Activated effector memory CD4-positive, alpha-beta T cell treated with anti-CD3 and anti-CD28 coated beads, Interleukin-2, amount 50 U/mL, for 16 hours (primary cell): ENCODE results near the gene RNASE8.

Experiments used
- DNase-seq: peaks from one replicate; pipeline ENCODE4 v3.0.0-alpha.2; 2020

RNASE8 gene

GRCh38 chr14:21054123-21054767 is 3.4 kb upstream of the RNASE8 start:
- DNase-seq, result no peak

- DNase-seq, result no peak
These were observed 2.9 kb upstream of the RNASE8 start for GRCh38 chr14:21054768-21055145.

GRCh38 chr14:21055432-21056117 is 2.0 kb upstream of the RNASE8 start:
- no peak for DNase-seq

DNA sequence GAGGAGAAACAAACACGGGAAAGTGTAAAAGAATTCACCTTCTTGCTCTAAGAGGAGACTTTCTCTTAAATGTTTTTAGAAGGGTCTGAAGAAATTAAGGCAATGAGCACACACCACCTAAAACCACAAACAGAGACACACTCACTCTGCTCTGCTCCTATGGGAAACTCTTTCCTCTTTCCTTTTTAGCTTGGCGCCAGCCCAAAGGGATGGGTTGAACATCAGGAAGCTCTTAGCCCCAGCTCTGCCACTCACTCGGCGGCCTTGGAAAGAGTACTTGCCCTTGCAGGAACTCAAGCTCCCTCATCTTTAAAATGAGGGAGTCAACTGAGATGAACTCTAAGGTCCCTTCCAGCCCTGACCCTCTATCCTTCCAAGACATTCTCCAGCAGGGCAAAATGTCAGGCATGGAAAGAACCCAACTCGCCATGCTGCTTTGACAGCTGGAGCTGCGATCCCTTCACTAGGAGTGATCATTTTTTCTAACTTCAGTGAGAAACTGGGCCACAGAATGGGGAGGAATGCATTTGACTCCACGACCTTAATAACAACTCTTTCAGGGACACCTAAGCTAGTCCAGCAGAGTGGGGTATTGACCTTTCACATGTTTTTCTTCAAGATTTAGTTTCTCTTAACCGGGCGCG is 980 bp upstream of the RNASE8 start:
- DNase-seq, result no peak

- DNase-seq, result no peak
These were observed 1.3 kb downstream of the RNASE8 start for GRCh38 chr14:21058903-21059302.

- DNase-seq, result no peak
These were observed 2.4 kb downstream of the RNASE8 start for GRCh38 chr14:21059842-21060613.

DNA sequence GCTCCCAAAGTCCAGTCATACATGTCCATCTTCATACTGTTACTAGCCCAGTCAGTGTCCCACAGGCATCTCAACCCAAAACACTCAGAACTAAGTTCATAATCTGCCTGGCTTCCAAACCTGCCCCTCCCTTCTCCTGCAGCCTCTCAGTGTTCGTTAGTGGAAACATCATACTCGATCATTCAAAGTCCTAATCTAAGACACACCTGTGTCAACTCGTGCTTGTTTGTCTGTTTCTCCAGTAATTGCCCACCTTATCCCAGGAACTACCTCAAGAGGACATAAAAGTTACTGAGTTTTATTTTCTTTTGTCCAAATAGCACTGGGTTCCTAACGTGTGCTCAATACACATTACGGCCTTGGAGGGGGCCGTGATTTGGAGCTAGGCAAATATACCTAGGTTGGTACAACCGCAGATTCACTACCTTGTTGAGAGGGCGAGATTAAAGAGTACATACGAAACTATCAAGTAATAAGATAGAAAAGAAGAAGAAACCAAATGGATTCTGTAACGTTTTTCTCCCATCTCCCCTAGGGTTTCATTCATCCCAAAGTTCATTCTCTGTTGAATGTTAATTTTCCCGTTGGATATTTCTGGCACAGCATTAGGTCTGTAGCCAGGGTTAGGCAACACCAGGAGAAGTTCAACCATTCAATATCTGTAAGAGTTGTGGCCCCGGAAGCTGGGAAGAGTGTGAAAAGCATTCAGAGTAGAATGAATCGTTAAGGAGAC is 3.2 kb downstream of the RNASE8 start:
- DNase-seq, result no peak

DNA sequence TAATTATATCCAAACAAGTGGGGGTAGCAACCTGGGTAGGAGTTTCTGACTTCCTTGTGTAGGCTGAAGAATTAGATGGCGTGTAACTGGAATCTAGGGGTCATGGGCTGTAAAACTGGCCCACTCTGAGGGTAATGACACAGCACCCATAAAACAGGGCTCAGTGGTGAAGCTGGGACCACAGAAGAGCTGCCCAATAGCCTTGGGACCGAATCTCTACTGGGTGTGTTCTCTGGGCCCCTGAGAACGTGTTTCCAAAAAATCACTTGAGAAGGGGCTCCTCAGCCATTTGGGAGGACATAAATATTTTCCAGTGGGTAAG is 3.7 kb downstream of the RNASE8 start:
- DNase-seq, result no peak

DNA sequence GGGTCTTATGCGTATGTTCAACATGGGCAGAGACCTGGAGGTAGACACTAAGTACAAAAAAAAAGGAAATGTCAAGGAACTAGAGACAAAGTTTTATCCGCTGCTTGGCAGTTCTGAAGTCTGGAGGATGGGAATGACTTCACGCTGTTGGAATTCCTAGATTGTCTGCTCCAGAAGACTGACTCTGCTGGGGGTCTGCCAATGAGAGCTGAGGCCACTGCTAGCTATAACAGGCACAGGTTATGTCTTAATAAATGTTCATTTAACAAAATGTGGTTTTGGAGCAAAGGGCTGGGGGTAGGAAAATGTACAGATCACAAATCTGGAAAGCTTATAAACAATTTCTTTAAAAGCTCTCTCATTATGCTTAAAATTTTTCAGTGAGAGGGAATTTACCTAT is 5.9 kb downstream of the RNASE8 start:
- no peak for DNase-seq

DNA sequence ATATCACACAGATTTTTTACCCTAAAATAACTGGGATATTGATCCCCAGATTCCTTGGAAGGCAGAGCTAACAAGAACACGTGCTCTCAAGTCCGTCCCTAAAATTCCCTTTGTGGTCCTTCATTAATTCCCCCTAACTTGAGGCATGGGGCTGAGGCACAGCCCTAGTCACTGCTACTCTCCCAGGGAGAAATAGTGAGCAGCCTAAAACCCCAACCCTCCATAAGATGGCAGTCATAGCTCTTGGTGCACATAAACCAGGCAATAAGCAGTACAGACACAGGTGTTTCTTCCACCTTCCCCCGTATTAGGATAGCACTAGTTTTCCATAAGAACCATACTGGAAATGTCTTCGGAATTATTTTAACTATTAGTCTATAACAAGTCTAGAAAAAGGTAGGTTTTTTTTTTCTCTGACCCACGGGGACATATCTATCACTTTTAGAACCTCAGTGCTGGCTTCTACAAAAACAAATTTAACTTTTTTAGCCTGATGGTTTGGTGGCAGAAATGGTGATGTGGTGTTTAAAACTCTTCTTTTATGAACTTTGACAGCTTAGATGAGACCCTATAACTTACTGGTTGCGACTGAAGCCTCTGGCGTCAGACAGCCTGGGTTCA is 9.4 kb downstream of the RNASE8 start:
- DNase-seq, result no peak

GRCh38 chr14:21068521-21069387 is 11.1 kb downstream of the RNASE8 start:
- DNase-seq, result peak; percentile 78

- DNase-seq, result peak; percentile 71
These were observed 11.9 kb downstream of the RNASE8 start for GRCh38 chr14:21069388-21070082.

DNA sequence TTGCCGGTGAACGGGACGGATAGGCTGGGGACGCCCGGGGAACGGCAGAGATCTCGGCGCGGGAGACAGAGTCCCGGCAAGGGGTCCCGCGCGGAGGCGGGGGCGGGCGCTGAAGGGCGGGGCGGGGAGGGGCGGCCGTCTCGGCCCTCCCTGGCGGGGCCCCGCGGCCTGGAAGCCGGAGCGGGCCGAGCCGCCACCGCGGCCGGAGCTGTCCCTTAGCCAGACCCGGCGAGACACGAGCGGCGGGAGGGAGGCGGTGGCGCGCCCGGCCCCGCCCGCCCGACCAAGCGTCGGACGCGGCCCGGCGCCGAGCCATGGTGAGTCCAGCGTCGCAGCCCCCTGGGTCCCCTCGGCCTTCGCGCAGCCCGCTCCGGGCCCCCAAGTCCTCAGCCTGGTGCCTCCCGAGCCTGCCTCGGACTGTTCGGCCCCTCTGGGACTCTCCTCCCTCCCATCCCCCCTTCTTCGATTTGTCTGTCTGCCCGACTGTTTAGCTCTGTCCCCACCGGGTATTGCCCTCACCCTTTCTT is 12.5 kb downstream of the RNASE8 start, which contains the start of gene ARHGEF40:
TSS of gene ARHGEF40 (plus strand) at position 222 of the 527 bp plus-strand sequence. CDS start at position 315, 93 bp downstream.
- DNase-seq, result peak; percentile 72

DNA sequence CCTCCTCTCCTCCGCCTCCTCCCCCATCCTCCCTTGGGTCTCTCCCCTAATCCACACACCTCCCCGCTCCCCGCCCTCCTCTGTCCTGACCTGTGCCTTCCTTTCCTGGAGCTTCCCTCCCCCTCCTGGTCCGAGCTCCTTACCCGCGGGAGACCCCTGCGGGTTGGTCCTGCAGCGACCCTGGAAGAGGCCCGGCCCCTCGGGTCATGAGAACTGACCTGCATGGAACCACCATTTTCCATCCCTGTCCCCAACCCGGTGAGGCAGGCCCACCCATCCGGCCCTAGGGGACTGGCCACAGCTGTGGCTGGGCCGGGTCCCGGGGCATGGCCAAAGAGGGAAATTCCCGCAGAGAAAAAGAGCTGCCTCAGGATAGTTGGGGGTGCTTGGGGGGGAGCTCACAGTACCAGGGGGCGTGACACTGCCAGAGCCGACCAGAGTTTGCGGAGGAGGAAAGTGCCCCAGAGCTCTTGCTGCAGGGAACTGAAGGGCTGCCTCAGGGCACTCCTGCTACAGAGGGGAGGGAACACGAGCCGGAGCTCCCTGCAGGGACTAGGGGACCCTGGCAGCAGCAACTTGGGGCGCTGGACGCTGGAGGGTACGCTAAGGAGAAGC is 13.1 kb downstream of the RNASE8 start:
- peak; percentile 69 for DNase-seq

- DNase-seq, result peak; percentile 78
These were observed 13.8 kb downstream of the RNASE8 start for GRCh38 chr14:21071225-21072030.

- no peak for DNase-seq
These were observed 14.4 kb downstream of the RNASE8 start for GRCh38 chr14:21072031-21072473.

DNA sequence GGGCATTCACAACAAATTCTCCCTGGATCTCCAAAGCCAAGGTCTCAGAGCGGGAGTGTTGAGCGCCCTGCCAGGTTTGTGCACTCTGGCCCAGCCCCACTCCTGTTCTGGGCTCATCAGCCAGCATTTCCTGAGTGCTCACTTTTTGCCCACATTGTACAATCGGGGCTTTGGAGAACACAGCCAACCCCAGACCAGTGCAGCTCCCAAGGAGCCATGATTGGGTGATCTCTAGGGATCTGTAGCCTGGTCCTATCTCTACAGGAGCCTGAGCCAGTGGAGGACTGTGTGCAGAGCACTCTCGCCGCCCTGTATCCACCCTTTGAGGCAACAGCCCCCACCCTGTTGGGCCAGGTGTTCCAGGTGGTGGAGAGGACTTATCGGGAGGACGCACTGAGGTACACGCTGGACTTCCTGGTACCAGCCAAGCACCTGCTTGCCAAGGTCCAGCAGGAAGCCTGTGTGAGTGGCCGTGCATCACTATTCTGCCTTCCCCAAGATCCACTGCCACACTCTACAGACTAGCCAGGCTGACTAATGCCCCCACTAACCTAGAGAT is 15.2 kb downstream of the RNASE8 start:
- no peak for DNase-seq

DNA sequence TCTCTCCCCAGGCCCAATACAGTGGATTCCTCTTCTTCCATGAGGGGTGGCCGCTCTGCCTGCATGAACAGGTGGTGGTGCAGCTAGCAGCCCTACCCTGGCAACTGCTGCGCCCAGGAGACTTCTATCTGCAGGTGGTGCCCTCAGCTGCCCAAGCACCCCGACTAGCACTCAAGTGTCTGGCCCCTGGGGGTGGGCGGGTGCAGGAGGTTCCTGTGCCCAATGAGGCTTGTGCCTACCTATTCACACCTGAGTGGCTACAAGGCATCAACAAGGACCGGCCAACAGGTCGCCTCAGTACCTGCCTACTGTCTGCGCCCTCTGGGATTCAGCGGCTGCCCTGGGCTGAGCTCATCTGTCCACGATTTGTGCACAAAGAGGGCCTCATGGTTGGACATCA is 16.3 kb downstream of the RNASE8 start:
- no peak for DNase-seq
